Epithelial cell of proximal tubule (primary cell): ENCODE measurements around the gene HDHD3. TPM values are rescaled to one million over a fixed set of nuclear protein-coding genes. Genes with fewer than 3 reads are reported as not detected.
"Not testable (repeated sequence)": the region's sequence is repeated elsewhere in the genome, so short reads cannot be mapped to it uniquely, and the experiment has no call there.

Experiments used
- DNase-seq: peaks from one replicate; pipeline ENCODE4 v3.0.0-alpha.2; 2011; ENCODE audit warnings: low read depth
- H3K4me3 ChIP-seq: 2 replicates; pipeline ENCODE4 v1.5.1; 2011; ENCODE audit warnings: low read depth, mild to moderate bottlenecking, low read length
- CTCF ChIP-seq: conservative IDR thresholded peaks from 2 replicates; pipeline ENCODE4 v1.5.1; 2012; ENCODE audit warnings: low read depth, mild to moderate bottlenecking, low read length
- total RNA-seq: library from RNA; depleted of rRNA; stranded (reverse); fragments of >200 nt; gene quantifications from 2 replicates; pipeline ENCODE4 v1.2.3, GENCODE V29; 2015

Gene HDHD3
- total RNA-seq, 1 donor from 2014 or later = 13.5 TPM

- TF ChIP-seq CTCF = no peak
- DNase-seq = no peak
- H3K4me3 ChIP-seq = no peak overlapping the region
These were observed 12.7 kb upstream of the HDHD3 start for GRCh38 chr9:113389451-113389850.

GRCh38 chr9:113388833-113389232, 12.0 kb upstream of the HDHD3 start:
- no peak overlapping the region for H3K4me3 ChIP-seq
- TF ChIP-seq CTCF = no peak
- DNase-seq = no peak

GRCh38 chr9:113387560-113388230, 10.9 kb upstream of the HDHD3 start:
- H3K4me3 ChIP-seq = no peak overlapping the region
- no peak for DNase-seq
- TF ChIP-seq CTCF = no peak

- TF ChIP-seq CTCF = no peak
- DNase-seq = no peak
- no peak overlapping the region for H3K4me3 ChIP-seq
These were observed 10.0 kb upstream of the HDHD3 start for GRCh38 chr9:113386571-113387393.

- DNase-seq = no peak
- TF ChIP-seq CTCF = no peak
- no peak overlapping the region for H3K4me3 ChIP-seq
These were observed 5.2 kb upstream of the HDHD3 start for GRCh38 chr9:113381909-113382411.

- not testable (repeated sequence) for DNase-seq, H3K4me3 ChIP-seq
These were observed 4.7 kb upstream of the HDHD3 start for GRCh38 chr9:113381441-113381840.

GRCh38 chr9:113380869-113381378, 4.1 kb upstream of the HDHD3 start:
- no peak for DNase-seq
- no peak overlapping the region for H3K4me3 ChIP-seq
- TF ChIP-seq CTCF = no peak

GRCh38 chr9:113379829-113380210, 3.0 kb upstream of the HDHD3 start:
- H3K4me3 ChIP-seq, DNase-seq: not testable (repeated sequence)

GRCh38 chr9:113379094-113379828, 2.5 kb upstream of the HDHD3 start:
- DNase-seq, H3K4me3 ChIP-seq: not testable (repeated sequence)
